NCI-H2196 (cell line): ENCODE measurements around the gene TFDP2.
"Not testable (repeated sequence)": the region's sequence is repeated elsewhere in the genome, so short reads cannot be mapped to it uniquely, and the experiment has no call there.

Experiments
- DNase-seq: peaks from one replicate; lab custom pipeline; 2025; ENCODE audit not compliant: unreplicated experiment; lab: John Stamatoyannopoulos, UW

Gene TFDP2

GRCh38 chr3:142022381-142022780 lies 127.0 kb downstream of the TFDP2 start:
- peak; percentile 44 for DNase-seq

GRCh38 chr3:142021127-142021526 lies 128.2 kb downstream of the TFDP2 start:
- no peak for DNase-seq

GRCh38 chr3:142019794-142020320 lies 129.5 kb downstream of the TFDP2 start:
- no peak for DNase-seq

DNA sequence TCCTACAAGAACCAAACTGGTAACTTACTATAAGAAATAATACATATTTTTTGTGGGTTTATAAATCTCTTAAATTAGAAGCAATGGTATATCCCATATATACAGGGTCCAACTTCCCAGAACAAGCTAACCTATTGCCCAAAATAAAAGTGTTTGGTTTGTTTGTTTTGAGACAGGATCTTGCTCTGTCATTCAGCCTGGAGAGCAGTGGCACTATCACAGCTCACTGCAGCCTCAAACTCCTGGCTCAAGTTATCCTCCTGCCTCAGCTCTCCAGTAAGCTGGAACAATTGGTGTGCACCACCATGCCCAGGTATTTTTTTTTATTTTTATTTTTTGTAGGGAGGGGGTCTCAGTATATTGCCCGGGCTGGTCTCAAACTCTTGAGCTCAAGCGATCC lies 135.4 kb downstream of the TFDP2 start:
- no peak for DNase-seq

DNA sequence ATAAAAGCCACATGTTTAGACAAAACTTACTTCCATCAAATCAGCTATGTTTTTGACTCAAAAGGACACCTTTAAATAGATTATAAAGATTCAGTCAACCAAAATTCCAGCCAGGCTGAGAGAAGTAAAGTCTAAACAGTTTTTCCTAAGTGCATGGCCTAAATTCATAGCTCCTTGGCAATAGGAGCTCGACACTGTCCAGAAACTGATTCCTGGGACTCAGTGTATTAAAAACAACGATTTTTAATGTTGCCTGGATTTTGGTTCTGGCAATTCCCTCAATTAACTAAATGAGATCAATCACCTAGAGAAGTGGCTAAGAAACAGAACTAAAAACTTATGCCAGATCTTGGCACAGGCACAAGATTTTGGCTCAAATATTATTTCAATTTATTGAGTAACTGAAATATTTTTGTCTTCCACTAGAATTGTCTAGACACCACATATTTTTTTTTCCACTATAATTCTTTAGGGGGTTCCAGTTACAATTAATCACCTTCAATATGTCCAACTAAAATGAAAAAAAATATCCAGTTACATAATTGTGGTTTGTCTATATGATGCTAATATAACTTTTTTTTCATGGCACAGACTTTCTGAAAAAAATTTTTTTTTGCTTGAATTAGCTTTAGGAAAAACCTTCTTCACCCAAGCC lies 135.9 kb downstream of the TFDP2 start:
- DNase-seq, result no peak

GRCh38 chr3:142009029-142009428 lies 140.3 kb downstream of the TFDP2 start:
- DNase-seq, result peak; percentile 18

- no peak for DNase-seq
Measured at GRCh38 chr3:142007710-142008399, 141.5 kb downstream of the TFDP2 start.

GRCh38 chr3:142004957-142005356 lies 144.4 kb downstream of the TFDP2 start:
- not testable (repeated sequence) for DNase-seq

GRCh38 chr3:142004025-142004424 lies 145.3 kb downstream of the TFDP2 start:
- no peak for DNase-seq

DNA sequence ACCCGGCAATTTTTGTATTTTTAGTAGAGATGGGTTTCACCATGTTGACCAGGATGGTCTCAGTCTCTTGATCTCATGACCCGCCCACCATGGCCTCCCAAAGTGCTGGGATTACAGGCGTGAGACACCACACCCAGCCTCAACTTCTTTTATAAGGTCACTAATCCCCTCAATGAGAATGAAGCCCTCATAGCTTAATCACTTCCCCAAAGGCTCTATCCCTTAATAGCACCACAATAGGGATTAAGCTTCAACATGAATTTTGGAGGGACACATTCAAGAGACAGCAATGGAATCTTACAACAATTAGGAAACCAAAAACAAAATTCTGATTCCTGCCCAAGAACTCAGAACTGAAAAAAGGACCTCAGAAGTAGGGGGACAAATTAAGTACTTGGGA lies 146.1 kb downstream of the TFDP2 start:
- no peak for DNase-seq

GRCh38 chr3:142000325-142000870 lies 148.9 kb downstream of the TFDP2 start:
- no peak for DNase-seq

- peak; percentile 41 for DNase-seq
Measured at GRCh38 chr3:141998669-141999290, 150.6 kb downstream of the TFDP2 start.

- no peak for DNase-seq
Measured at GRCh38 chr3:141996437-141996836, 152.9 kb downstream of the TFDP2 start.

- DNase-seq, result no peak
Measured at GRCh38 chr3:141994856-141995255, 154.5 kb downstream of the TFDP2 start.

- DNase-seq, result no peak
Measured at GRCh38 chr3:141992512-141992911, 156.8 kb downstream of the TFDP2 start.

DNA sequence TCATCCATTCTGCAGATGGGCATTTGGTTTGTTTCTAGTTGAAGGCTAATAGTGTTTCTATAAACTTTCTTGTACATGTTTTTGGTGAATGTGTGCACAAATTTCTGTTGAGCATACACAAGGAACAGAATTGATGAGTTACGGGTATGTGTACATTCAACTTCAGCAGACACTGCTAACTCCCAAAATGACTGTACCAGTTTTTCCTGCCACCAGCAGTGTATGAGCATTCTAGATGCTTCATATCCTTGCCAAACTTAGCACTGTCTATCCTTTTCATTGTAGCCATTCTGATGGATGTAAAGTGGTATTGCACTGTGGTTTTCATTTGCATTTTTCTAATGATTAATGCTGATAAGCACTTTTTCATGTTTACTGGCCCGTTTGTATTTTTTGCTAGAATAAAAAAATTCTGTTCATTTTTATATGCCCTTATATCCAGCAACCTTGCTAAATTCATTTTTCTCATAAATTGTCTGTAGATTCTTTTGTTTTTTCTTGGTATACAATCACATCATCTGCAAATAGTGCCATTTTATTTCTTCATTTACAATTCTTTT lies 162.7 kb downstream of the TFDP2 start:
- no peak for DNase-seq

- DNase-seq, result no peak
Measured at GRCh38 chr3:141981084-141981483, 168.3 kb downstream of the TFDP2 start.

DNA sequence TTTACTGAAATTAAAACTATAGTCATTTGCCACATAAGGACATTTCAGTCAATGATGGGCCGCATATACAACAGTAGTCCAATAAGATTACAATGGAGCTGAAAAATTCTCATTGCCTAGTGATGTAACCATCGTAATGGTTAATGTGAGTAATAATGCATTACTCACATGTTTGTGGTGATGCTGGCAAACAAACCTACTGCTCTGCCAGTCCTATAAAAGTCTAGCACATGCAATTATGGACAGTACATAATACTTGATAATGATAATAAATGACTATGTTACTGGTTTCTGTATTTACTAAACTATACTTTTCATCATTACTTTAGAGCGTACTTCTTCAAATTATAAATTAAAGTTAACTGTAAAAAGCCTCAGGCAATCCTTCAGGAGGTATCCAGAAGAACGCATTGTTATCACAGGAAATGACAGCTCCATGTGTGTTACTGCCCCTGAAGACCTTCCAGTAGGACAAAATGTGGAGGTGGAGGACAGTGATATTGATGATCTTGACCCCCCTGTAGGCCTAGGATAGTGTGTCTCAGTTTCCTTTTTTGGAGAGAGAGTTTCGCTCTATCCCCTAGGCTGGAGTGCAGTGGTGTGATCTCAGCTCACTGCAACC lies 170.2 kb downstream of the TFDP2 start:
- no peak for DNase-seq

DNA sequence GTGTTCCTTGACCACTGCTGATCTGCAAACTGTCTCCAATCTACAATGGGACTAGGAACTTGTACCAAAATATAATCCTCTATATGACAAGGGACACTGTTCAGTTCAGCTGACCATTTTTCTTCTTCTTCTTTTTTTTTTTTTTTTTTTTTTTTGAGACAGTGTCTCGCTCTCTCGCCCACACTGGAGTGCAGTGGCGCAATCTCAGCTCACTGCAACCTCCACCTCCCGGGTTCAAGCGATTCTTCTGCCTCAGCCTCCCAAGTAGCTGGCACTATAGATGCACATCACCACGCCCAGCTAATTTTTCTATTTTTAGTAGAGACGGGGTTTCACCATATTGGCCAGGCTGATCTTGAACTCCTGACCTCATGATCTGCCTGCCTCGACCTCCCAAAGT lies 174.6 kb downstream of the TFDP2 start:
- not testable (repeated sequence) for DNase-seq

GRCh38 chr3:141972399-141972798 lies 176.9 kb downstream of the TFDP2 start:
- no peak for DNase-seq

DNA sequence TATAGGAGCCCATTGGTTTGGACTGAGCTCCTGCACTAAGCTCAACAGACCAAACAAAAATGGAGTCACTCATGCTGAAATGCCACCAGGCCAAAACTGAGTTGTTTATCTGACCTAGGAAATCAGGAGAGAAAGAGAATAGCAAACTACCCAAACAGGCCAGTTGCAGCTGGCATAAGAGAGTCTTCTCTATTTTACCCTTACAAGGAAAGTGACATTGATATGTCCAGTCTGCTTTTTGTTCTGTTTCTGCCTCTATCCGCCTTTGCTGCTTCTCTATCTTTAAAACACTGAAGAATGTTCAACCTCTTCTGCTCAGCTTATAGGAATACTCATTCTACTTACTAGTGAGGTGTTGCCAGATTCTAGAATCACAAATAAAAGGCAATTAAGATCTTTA lies 177.8 kb downstream of the TFDP2 start:
- no peak for DNase-seq
